ENCODE measurements around the gene GPHB5.

DNA sequence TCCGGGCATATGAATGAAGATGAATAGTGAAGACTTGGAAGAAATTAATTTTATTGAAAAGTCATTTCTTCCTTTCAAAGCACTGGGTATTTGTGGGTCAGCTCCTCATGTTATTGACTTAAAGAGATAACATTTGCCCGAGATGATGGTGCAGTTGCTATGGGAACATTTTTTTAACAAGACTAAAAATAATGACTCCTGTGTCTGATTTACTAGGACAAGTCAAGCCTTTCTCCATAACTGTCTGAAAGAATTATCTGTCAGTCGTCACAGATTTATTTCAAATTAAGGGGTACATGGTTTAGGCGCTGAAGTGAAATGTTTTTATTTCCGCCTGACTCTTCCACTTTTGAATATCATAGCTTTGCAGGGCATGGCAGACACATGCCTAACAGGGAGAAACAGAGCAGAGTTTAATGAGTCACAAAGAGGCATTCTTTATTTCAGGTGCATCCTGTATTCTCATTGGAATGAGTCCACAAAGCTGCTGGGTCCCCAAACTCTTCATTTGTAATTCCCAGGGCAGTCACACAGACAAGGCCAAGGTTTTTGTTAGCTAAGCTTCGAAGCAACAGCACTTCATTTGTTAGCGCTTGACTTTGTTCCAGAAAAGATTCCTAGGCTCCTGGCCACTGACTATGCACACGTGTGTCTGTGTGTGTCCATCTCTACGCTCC, 4.3 kb upstream of the GPHB5 start:
- TF ChIP-seq, protein P1, sequence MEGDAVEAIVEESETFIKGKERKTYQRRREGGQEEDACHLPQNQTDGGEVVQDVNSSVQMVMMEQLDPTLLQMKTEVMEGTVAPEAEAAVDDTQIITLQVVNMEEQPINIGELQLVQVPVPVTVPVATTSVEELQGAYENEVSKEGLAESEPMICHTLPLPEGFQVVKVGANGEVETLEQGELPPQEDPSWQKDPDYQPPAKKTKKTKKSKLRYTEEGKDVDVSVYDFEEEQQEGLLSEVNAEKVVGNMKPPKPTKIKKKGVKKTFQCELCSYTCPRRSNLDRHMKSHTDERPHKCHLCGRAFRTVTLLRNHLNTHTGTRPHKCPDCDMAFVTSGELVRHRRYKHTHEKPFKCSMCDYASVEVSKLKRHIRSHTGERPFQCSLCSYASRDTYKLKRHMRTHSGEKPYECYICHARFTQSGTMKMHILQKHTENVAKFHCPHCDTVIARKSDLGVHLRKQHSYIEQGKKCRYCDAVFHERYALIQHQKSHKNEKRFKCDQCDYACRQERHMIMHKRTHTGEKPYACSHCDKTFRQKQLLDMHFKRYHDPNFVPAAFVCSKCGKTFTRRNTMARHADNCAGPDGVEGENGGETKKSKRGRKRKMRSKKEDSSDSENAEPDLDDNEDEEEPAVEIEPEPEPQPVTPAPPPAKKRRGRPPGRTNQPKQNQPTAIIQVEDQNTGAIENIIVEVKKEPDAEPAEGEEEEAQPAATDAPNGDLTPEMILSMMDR (conservative IDR thresholded peaks at IDR 0.05; ENCODE audit: low read depth, low read length) = no peak
- TF ChIP-seq EZH2 (IDR thresholded peaks at IDR 0.05; ENCODE audit: borderline replicate concordance, low read depth, low read length, poor library complexity, severe bottlenecking) = no peak
